ENCODE results near the gene INPP5D. TPM values are rescaled to one million over a fixed set of nuclear protein-coding genes. Genes with fewer than 3 reads are reported as not detected.

Gene INPP5D
- total RNA-seq, 1 experiment from 2014 or later: 17.2 TPM

GRCh38 chr2:233213975-233214374 lies 153.8 kb downstream of the INPP5D start:
- H3K9me3 Mint-ChIP-seq: no peaks in the 10 kb centered on the region
- no peak for DNase-seq (ENCODE audit: low spot score)
- CTCF ChIA-PET: no interaction called here

DNA sequence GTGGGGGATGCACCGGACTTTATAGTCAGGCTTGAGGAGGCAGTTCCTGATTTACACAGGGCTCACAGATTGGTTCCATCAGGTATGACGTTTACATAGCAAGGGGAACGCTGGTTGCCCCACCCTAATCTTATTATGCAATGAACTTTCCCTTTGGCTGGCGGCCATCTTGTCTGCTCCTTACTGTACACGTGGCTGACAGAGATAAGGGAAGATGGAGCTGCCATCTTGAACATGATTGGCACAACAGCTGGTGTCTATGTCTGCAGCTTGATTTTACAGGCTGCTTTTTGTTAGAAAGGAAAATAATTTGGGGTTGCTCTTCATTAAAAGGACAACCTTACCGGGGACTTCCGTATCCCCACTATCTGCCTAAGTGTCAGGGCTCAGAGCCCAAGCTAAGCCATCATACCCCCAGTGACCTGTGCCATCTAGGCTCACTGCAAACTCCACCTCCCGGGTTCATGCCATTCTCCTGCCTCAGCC lies 157.8 kb downstream of the INPP5D start:
- Mint-ChIP-seq H3K9me3 (no peaks in the 10 kb centered on the region), H3K36me3 (no peaks in the 10 kb centered on the region), H3K27ac (no peak overlapping the region), H3K4me3 (no peak overlapping the region), H3K27me3 (ENCODE audit: low read depth) (no peaks in the 10 kb centered on the region), H3K4me1 (peaks cover 4% of the 10 kb centered on the region; the same call in 1 of the 2 replicates)
- CTCF ChIA-PET: no interaction called here
- POLR2A ChIA-PET: no interaction called here
- ATAC-seq (no peak), DNase-seq (ENCODE audit: low spot score) (no peak)
- TF ChIP-seq, protein P1, sequence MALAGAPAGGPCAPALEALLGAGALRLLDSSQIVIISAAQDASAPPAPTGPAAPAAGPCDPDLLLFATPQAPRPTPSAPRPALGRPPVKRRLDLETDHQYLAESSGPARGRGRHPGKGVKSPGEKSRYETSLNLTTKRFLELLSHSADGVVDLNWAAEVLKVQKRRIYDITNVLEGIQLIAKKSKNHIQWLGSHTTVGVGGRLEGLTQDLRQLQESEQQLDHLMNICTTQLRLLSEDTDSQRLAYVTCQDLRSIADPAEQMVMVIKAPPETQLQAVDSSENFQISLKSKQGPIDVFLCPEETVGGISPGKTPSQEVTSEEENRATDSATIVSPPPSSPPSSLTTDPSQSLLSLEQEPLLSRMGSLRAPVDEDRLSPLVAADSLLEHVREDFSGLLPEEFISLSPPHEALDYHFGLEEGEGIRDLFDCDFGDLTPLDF (CRISPR knock-in tag; IDR thresholded peaks at IDR 0.05): no peak
- TF ChIP-seq NFE2L1 (CRISPR knock-in tag; IDR thresholded peaks at IDR 0.05) (no peak), ZNF671 (CRISPR knock-in tag; IDR thresholded peaks at IDR 0.05) (no peak), TEAD4 (CRISPR knock-in tag; IDR thresholded peaks at IDR 0.05) (no peak), OVOL2 (CRISPR knock-in tag; IDR thresholded peaks at IDR 0.05; ENCODE audit: borderline replicate concordance) (no peak), CBFB (CRISPR knock-in tag; IDR thresholded peaks at IDR 0.05; ENCODE audit: low read depth) (no peak), FOXK1 (CRISPR knock-in tag; IDR thresholded peaks at IDR 0.05) (no peak), CREM (CRISPR knock-in tag; IDR thresholded peaks at IDR 0.05) (no peak), ZNF423 (CRISPR knock-in tag; IDR thresholded peaks at IDR 0.05) (no peak), CTCF (IDR thresholded peaks at IDR 0.05) (no peak), EMX1 (CRISPR knock-in tag; IDR thresholded peaks at IDR 0.05) (no peak), MYBL2 (CRISPR knock-in tag; IDR thresholded peaks at IDR 0.05) (no peak), HMGXB4 (CRISPR knock-in tag; IDR thresholded peaks at IDR 0.05) (no peak), MLX (CRISPR knock-in tag; IDR thresholded peaks at IDR 0.05) (no peak), FOXP4 (CRISPR knock-in tag; IDR thresholded peaks at IDR 0.05) (no peak), ZNF317 (CRISPR knock-in tag; IDR thresholded peaks at IDR 0.05; ENCODE audit: borderline replicate concordance, low read depth) (no peak)
- TF ChIP-seq, protein P2, sequence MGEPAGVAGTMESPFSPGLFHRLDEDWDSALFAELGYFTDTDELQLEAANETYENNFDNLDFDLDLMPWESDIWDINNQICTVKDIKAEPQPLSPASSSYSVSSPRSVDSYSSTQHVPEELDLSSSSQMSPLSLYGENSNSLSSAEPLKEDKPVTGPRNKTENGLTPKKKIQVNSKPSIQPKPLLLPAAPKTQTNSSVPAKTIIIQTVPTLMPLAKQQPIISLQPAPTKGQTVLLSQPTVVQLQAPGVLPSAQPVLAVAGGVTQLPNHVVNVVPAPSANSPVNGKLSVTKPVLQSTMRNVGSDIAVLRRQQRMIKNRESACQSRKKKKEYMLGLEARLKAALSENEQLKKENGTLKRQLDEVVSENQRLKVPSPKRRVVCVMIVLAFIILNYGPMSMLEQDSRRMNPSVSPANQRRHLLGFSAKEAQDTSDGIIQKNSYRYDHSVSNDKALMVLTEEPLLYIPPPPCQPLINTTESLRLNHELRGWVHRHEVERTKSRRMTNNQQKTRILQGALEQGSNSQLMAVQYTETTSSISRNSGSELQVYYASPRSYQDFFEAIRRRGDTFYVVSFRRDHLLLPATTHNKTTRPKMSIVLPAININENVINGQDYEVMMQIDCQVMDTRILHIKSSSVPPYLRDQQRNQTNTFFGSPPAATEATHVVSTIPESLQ (CRISPR knock-in tag; IDR thresholded peaks at IDR 0.05): no peak
- TF ChIP-seq, protein P3, sequence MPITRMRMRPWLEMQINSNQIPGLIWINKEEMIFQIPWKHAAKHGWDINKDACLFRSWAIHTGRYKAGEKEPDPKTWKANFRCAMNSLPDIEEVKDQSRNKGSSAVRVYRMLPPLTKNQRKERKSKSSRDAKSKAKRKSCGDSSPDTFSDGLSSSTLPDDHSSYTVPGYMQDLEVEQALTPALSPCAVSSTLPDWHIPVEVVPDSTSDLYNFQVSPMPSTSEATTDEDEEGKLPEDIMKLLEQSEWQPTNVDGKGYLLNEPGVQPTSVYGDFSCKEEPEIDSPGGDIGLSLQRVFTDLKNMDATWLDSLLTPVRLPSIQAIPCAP (CRISPR knock-in tag; IDR thresholded peaks at IDR 0.05): no peak
- TF ChIP-seq, protein P4, sequence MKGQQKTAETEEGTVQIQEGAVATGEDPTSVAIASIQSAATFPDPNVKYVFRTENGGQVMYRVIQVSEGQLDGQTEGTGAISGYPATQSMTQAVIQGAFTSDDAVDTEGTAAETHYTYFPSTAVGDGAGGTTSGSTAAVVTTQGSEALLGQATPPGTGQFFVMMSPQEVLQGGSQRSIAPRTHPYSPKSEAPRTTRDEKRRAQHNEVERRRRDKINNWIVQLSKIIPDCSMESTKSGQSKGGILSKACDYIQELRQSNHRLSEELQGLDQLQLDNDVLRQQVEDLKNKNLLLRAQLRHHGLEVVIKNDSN (CRISPR knock-in tag; IDR thresholded peaks at IDR 0.05): no peak

More at GRCh38 chr2:233213975-233214374, 153.8 kb downstream of the INPP5D start:
- no peak overlapping the region; the same call in 1 of the 2 replicates for H3K27ac Mint-ChIP-seq
- no peak overlapping the region for H3K4me3 Mint-ChIP-seq
- POLR2A ChIA-PET: no interaction called here
- no peaks in the 10 kb centered on the region for H3K36me3 Mint-ChIP-seq
- ATAC-seq: no peak
- peaks cover 31% of the 10 kb centered on the region for H3K4me1 Mint-ChIP-seq
- no peak for TF ChIP-seq ATF3 (CRISPR knock-in tag; conservative IDR thresholded peaks at IDR 0.05)
- TF ChIP-seq EMX1 (CRISPR knock-in tag; IDR thresholded peaks at IDR 0.05): no peak
- TF ChIP-seq ZNF232 (CRISPR knock-in tag; IDR thresholded peaks at IDR 0.05): no peak
- H3K27me3 Mint-ChIP-seq (ENCODE audit: low read depth): no peaks in the 10 kb centered on the region

Measured in WTC11 (cell line).